Measurements from ENCODE around the gene SEPTIN10.
"Not testable (repeated sequence)": the region's sequence is repeated elsewhere in the genome, so short reads cannot be mapped to it uniquely, and the experiment has no call there.

The SEPTIN10 gene

DNA sequence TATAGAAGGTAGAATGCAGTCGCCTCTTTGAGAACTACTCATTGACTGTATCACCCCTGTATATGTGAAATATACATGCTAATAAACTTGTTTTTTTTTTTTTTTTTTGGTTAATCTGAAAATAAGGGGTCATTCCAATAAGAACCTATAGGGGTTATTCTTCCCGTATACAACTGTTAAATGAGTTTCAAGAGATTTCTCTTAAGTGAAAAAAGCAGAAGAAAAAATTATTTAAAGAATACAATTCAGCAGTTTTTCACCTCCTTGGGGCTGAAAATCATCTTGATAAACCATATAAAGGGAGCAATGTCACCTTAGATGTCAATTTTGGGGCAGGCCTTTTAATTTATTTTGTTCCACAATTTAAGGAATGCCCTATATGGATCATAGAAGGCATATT lies 66.5 kb downstream of the SEPTIN10 start:
- TF ChIP-seq, protein P1, sequence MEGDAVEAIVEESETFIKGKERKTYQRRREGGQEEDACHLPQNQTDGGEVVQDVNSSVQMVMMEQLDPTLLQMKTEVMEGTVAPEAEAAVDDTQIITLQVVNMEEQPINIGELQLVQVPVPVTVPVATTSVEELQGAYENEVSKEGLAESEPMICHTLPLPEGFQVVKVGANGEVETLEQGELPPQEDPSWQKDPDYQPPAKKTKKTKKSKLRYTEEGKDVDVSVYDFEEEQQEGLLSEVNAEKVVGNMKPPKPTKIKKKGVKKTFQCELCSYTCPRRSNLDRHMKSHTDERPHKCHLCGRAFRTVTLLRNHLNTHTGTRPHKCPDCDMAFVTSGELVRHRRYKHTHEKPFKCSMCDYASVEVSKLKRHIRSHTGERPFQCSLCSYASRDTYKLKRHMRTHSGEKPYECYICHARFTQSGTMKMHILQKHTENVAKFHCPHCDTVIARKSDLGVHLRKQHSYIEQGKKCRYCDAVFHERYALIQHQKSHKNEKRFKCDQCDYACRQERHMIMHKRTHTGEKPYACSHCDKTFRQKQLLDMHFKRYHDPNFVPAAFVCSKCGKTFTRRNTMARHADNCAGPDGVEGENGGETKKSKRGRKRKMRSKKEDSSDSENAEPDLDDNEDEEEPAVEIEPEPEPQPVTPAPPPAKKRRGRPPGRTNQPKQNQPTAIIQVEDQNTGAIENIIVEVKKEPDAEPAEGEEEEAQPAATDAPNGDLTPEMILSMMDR (IDR thresholded peaks at IDR 0.05): no peak
- TF ChIP-seq ZFX (IDR thresholded peaks at IDR 0.05; ENCODE audit: borderline replicate concordance): no peak
- H3K27ac ChIP-seq: no peak overlapping the region

DNA sequence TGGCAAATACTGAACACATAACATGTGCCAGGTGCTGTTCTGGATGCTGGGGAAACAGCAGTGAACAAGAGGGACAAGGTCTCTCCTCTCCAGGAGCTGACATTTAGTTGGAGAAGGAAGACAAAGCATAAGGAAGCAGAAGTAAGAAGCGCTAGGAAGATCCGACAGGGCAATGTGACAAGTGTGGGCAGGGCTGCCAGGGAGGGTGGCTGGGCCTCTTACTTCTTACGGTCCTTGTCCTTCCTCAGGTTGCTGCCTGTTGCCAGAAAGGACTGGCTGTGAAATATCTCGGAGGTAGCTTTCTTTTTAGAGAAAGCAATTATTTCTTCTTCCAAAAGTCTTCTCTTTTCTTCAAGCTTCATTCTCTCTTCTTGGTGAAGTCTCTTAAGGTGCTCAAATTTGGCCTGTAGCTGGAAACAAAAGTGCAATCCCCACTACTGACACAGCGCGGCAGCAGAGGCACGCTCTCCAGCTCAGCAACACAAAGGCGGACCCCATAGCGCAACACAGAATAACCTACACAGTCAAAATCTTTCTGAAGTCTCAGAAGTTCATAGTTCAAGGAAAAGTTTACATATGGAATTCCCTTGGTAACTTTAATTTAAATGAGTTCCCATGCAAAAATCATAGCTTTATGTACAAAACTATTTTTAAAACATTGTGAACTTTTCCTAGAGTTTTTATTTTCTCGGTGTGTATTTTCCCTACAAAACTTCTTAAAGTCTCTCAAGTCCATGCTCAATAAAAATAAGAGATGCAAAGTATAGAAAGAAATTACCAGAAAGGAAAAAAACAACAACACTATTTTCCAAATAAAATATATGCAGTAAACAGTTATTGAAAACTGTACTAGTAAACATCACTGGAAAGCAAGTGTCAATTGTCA lies 67.7 kb downstream of the SEPTIN10 start:
- H3K27ac ChIP-seq: no peak overlapping the region
- TF ChIP-seq, protein P1 (IDR thresholded peaks at IDR 0.05): peak; percentile 98
- no peak for TF ChIP-seq ZFX (IDR thresholded peaks at IDR 0.05; ENCODE audit: borderline replicate concordance)

DNA sequence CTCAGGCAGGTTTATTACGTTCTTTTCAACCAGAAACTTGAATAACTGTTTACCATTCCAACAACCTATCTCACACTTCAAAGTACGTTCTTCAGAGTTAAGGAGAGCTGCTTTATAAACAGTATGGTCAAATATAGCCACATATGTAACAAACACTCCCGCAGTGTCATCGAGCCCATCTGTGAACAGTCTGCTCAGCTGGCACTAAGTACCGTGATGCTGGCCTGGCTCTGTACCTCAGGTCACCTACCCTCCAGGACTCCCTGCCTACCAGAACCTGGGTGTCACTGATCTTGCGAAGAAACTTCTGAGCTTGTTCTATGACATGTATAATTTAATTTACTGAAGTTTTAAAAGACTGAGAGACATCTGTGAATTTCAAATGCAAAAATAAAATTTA lies 71.4 kb downstream of the SEPTIN10 start:
- TF ChIP-seq, protein P1 (IDR thresholded peaks at IDR 0.05): no peak
- TF ChIP-seq ZFX (IDR thresholded peaks at IDR 0.05; ENCODE audit: borderline replicate concordance): no peak
- no peak overlapping the region for H3K27ac ChIP-seq

DNA sequence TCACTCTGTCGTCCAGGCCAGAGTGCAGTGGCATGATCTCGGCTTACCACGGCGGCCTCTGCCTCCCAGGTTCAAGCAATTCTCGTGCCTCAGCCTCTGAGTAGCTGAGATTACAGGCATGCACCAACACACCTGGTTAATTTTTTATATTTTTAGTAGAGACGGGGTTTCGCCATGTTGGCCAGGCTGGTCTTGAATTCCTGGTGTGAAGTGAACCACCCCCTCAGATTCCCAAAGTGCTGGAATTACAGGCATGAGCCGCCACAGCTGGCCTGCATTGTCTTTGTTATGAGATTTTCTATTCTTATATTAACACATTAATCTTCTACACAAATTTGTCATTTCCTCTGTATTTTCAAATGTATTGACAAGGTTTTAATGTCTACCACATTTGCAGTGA lies 75.2 kb downstream of the SEPTIN10 start:
- TF ChIP-seq ZFX (IDR thresholded peaks at IDR 0.05; ENCODE audit: borderline replicate concordance): no peak
- TF ChIP-seq, protein P1 (IDR thresholded peaks at IDR 0.05): no peak
- H3K27ac ChIP-seq: no peak overlapping the region

DNA sequence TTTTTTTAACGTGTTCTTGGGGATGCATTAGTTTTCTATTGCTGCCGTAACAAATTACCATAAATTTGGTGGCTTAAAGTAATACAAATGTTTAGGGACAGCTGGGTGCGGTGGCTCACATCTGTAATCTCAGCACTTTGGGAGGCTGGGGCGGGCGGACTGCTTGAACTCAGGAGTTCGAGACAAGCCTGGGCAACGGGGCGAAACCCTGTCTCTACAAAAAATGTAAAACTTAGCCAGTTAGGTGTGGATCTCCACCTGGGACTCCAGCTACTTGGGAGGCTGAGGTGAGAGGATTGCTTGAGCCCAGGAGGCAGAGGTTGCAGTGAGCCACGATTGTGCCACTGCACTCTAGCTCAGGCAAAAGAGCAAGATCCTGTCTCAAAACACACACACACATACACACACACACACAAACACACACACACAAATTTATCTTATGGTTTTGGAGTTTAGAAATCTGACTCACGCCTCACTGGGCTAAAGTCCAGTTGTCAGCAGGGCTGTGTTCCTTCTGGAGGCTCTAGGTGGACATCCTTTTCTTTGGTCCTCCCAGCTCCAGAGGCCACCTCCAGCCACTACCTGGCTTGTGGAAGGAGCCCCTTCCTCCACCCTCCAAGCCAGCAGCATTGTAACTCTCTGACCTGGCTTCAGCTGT lies 76.1 kb downstream of the SEPTIN10 start:
- TF ChIP-seq, protein P1 (IDR thresholded peaks at IDR 0.05): no peak
- TF ChIP-seq ZFX (IDR thresholded peaks at IDR 0.05; ENCODE audit: borderline replicate concordance): no peak
- no peak overlapping the region for H3K27ac ChIP-seq

DNA sequence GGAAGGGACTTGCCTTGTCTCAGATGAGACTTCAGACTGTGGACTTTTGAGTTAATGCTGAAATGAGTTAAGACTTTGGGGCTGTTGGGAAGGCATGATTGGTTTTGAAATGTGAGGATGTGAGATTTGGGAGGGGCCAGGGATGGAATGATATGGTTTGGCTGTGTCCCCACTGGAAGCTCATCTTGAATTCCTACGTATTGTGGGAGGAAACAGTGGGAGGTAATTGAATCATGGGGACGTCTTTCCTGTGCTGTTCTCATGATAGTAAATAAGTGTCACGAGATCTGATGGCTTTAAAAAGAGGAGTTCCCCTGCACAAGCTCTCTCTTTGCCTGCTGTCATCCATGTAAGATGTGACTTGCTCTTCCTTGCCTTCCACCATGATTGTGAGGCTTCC lies 77.2 kb downstream of the SEPTIN10 start:
- not testable (repeated sequence) for H3K27ac ChIP-seq

DNA sequence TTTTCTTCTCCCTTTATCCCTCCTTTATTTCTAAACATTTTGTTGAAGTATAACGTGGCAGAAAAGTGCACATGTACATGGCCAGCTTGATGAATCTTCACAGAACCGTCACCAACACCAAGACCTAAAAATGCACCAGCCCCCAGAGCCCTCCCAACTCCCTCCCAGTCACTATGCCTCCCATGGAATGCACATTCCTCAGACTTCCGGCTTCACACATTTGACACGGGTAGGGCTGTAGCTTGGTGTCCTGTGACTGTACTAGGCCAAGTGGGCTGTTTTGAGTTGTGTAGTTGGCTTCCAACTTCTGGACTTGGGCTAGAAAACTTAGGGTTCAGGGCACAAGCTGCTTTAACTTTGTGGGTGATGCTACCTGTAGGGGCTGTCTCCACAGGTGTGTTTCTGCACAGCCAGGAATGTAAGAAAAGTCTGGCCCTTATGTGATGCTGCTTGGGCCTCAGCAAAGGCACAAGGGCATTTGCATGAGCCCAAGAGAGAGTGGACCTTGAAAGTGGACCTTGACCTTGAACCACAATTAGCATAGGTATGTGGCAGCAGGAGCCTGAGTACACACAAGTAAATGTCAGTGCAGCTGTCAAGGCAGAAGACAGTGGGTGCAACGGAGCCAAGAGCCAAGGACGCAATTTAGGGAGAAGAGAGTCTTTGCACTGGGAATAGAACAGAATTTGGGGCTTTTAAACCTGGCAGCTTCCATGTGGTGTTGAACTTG lies 78.4 kb downstream of the SEPTIN10 start:
- TF ChIP-seq, protein P1 (IDR thresholded peaks at IDR 0.05): no peak
- no peak for TF ChIP-seq ZFX (IDR thresholded peaks at IDR 0.05; ENCODE audit: borderline replicate concordance)
- H3K27ac ChIP-seq: no peak overlapping the region

Measured in 22Rv1 (cell line).